LHCN-M2 (cell line): ENCODE measurements around the gene SERPINB8. TPM values are rescaled to one million over a fixed set of nuclear protein-coding genes. Genes with fewer than 3 reads are reported as not detected.
A peak's percentile ranks its signal among the peaks of the same experiment; 100 is the strongest.

ENCODE experiments used
- DNase-seq: peaks from one replicate; pipeline ENCODE4 v3.0.0-alpha.2; 2012; ENCODE audit warnings: low read depth
- total RNA-seq: library from RNA; depleted of rRNA; stranded (reverse); fragments of >200 nt; gene quantifications from 2 replicates; pipeline ENCODE4 v1.2.3, GENCODE V29; 2014; rRNA removed

Gene SERPINB8
- total RNA-seq, 1 experiment from 2014 or later: 21.5 TPM

- DNase-seq: no peak
Measured at GRCh38 chr18:64019922-64020756, 50.3 kb downstream of the SERPINB8 start.

DNA sequence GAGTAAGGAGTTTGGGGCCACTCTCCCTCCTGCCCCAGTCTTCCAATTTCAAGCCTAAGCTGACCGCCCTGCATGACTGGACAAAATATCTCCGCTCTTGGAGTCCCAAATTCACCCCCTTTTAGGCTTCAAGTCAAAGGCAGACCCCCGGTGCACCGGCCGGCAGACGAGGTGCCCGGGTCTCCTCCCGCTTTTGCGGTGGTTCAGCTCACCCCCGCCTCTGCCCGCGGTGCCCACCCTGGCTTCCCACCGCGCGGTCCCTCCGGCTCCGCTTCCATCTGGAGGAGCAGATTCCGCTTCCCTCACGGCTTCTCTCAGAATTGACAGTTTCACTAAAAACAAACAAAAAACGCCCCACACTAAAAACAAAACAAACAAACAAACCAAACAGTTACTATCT is 56.5 kb downstream of the SERPINB8 start:
- no peak for DNase-seq

GRCh38 chr18:64027931-64028695 is 58.2 kb downstream of the SERPINB8 start:
- DNase-seq: no peak

GRCh38 chr18:64029096-64029495 is 59.2 kb downstream of the SERPINB8 start:
- no peak for DNase-seq

DNA sequence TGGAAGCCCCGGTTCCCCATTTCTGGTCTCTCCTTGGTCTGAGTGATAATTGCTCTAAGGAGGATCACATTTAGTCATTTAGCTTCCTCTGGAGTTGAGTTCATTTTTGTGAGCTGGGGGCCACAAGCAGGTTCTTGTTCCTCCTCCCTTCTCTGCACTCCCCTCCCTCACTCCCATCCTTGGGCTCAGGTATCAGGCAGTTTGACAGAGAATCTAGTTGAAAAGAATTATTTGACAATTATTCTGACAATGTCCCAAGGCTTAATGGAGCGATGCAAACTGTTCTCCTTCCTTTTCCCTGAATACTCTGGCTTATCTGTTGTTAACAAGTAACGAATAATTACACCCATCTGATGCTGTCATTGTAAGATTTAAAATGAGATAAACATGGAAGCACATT is 61.5 kb downstream of the SERPINB8 start:
- no peak for DNase-seq

DNA sequence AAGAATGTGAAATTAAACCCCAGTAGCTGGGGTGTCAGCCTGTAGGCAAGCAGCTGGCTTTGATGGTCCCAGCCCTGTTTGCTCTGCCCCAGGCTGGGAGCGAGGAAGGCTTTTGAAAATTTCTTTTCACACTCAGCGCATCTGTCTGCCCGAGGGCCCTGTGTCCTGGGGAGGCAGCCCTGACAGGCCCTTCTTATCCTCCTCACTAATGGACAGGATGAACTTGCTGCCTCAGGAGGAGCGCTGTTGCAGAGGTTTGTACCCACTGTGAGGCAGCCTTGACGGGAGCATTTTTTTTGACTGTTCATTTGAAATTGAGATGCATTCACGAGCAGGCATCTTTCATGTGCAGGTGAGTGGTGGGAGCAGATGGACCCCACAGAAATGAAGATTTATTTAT is 62.4 kb downstream of the SERPINB8 start:
- no peak for DNase-seq

GRCh38 chr18:64037812-64038414 is 68.0 kb downstream of the SERPINB8 start:
- peak; percentile 19 for DNase-seq

Other genes with a start within 250 kb of the SERPINB8 start
- 7.2 and 12.6 TPM in 2 replicates for gene SERPINB7, start 194.7 kb upstream of the SERPINB8 start, total RNA-seq
- gene SERPINB2, start 82.4 kb upstream of the SERPINB8 start, total RNA-seq: 0.80 and 1.0 TPM in 2 replicates
- gene SERPINB10, start 62.1 kb upstream of the SERPINB8 start, total RNA-seq: not detected in 2 replicates
- gene HMSD, start 20.8 kb upstream of the SERPINB8 start, total RNA-seq: not detected in 2 replicates
- gene LINC00305, start 179.0 kb downstream of the SERPINB8 start, total RNA-seq: not detected in 2 replicates